ENCODE measurements around the gene DHRS1. TPM values are rescaled to one million over a fixed set of nuclear protein-coding genes. Genes with fewer than 3 reads are reported as not detected.

Gene DHRS1
- total and polyA plus RNA-seq, 2 donors from 2014 or later, result 32.7 to 56.7 TPM

DNA sequence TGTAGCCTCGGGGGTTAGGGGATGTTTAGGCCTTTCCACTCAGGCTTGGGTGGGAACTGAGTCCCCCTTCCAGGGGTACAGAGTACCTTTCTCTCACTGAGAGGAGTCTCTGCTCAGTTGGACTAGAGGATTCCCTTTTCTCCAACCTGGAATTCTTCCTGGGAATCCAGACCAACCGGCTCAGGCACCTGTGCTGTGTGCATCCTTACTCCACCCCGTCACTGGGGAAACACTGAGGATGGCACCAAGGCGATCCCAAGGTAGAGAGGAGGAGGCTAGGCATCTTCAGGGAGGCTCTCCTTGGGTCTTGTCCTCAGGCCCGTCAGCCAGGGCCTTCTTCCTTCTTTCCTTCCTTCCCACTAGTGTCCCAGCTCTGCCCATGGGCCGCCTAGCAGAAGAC lies 35.7 kb downstream of the DHRS1 start:
- TF ChIP-seq, protein P1, sequence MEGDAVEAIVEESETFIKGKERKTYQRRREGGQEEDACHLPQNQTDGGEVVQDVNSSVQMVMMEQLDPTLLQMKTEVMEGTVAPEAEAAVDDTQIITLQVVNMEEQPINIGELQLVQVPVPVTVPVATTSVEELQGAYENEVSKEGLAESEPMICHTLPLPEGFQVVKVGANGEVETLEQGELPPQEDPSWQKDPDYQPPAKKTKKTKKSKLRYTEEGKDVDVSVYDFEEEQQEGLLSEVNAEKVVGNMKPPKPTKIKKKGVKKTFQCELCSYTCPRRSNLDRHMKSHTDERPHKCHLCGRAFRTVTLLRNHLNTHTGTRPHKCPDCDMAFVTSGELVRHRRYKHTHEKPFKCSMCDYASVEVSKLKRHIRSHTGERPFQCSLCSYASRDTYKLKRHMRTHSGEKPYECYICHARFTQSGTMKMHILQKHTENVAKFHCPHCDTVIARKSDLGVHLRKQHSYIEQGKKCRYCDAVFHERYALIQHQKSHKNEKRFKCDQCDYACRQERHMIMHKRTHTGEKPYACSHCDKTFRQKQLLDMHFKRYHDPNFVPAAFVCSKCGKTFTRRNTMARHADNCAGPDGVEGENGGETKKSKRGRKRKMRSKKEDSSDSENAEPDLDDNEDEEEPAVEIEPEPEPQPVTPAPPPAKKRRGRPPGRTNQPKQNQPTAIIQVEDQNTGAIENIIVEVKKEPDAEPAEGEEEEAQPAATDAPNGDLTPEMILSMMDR (IDR thresholded peaks at IDR 0.05; ENCODE audit: borderline replicate concordance, extremely low read depth, insufficient read depth), result no peak
- intact Hi-C loops (cut with DNase I), result no loop called here
- Histone ChIP-seq H3K36me3 (ENCODE audit: control insufficient read depth in 2 of 3, insufficient read depth in 3 of 3, low read length in 3 of 3) (peaks cover 0 to 7% (median 7%) of the 10 kb centered on the region in 3 donors), H3K4me3 (ENCODE audit: low read length in 3 of 3) (no peak overlapping the region), H3K4me1 (ENCODE audit: control insufficient read depth in 2 of 3, insufficient read depth in 2 of 3, low read depth in 1 of 3, low read length in 3 of 3) (peaks cover 0 to 3% (median 0%) of the 10 kb centered on the region in 3 donors), H3K9ac (ENCODE audit: low read length in 3 of 3) (no peak overlapping the region), H3K27ac (ENCODE audit: low read depth in 2 of 2, low read length in 2 of 2) (no peak overlapping the region), H3K9me3 (ENCODE audit: control insufficient read depth in 2 of 3, insufficient read depth in 1 of 3, low read length in 3 of 3) (no peaks in the 10 kb centered on the region), H3K27me3 (ENCODE audit: control insufficient read depth, insufficient read depth, low read length) (no peaks in the 10 kb centered on the region)
- DNase-seq, result no peak
- no peak for FAIRE-seq

DNA sequence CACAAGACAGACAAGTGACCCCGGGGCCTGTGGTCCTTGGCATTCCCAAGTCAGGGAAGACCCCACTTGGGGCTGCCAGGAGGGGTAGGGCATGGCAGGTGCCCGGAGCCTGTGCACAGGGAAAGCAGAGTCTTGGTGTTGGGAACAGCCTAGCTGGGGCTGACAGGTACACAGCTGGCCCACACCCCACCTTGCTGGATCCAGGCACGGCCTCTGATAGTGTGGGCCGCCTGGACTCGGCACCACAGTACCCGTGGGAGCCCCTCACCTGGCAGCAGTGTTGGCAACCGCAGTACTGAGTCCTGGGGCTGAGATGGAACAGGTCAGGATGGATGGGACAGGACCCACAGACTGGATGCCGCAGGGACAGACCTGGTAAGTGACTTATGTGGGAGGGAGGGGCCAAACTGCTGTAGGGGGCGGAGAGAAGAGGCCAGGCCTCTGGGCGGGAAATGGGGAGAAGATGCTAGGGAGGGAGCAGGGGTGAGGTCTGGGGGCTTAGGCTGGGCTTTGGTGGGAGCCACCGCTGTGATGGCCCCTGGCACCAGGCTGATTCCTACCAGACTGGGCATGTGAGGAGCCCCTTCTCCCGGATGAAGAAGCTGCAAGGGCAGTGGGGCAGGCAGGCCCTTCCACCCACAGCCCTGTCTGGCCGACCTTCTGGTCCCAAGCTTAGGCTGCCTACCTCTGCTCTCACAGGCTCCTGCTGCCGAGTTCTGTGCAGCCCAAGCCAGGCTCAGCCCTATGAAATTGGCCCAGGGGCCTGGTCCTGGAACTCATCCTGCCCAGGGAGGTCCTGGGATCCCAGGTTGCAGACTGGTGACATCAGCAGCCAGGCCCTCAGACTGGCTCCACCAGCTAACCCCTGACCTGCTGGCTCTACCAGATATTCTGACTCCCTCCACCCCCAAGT lies 36.5 kb downstream of the DHRS1 start, which contains the start of gene TGM1:
Gene TGM1, minus strand, starts transcription at position 357 of the 913 bp plus-strand sequence. CDS start 825 bp downstream, outside the sequence.
- Histone ChIP-seq H3K36me3 (ENCODE audit: control insufficient read depth in 2 of 3, insufficient read depth in 3 of 3, low read length in 3 of 3) (peaks cover 0 to 7% (median 7%) of the 10 kb centered on the region in 3 donors), H3K4me3 (ENCODE audit: low read length in 3 of 3) (no peak within 1 kb of the TSS), H3K27me3 (ENCODE audit: control insufficient read depth, insufficient read depth, low read length) (no peaks in the 10 kb centered on the region), H3K9ac (ENCODE audit: low read length in 3 of 3) (no peak within 1 kb of the TSS), H3K9me3 (ENCODE audit: control insufficient read depth in 2 of 3, insufficient read depth in 1 of 3, low read length in 3 of 3) (no peaks in the 10 kb centered on the region), H3K4me1 (ENCODE audit: control insufficient read depth in 2 of 3, insufficient read depth in 2 of 3, low read depth in 1 of 3, low read length in 3 of 3) (peaks cover 0 to 3% (median 0%) of the 10 kb centered on the region in 3 donors), H3K27ac (ENCODE audit: low read depth in 2 of 2, low read length in 2 of 2) (no peak within 1 kb of the TSS)
- FAIRE-seq (no peak), DNase-seq (peak in 1 of 5 donors; percentile 54)
- TF ChIP-seq, protein P1 (IDR thresholded peaks at IDR 0.05; ENCODE audit: borderline replicate concordance, extremely low read depth, insufficient read depth), result no peak
- intact Hi-C loops (cut with DNase I), result no loop called here

DNA sequence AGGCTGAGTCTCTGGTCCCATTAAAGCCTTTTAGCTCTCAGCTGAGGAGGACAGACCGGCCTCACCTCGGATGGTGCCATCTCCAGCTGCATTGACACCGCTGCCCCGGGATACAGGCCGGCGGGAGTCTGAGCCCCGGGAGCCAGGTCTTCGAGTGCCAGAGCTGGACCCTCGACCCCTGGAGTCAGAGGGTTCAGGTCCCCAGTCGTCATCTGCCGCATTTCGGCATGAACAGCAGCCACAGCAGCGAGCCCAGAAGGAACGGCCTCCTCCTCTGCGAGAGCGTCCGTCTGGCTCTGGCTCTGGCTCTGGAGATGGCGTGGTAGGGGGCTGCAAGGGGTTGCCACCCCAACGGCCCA lies 37.6 kb downstream of the DHRS1 start:
- Histone ChIP-seq H3K9me3 (ENCODE audit: control insufficient read depth in 2 of 3, insufficient read depth in 1 of 3, low read length in 3 of 3) (no peaks in the 10 kb centered on the region), H3K9ac (ENCODE audit: low read length in 3 of 3) (no peak overlapping the region), H3K27me3 (ENCODE audit: control insufficient read depth, insufficient read depth, low read length) (no peaks in the 10 kb centered on the region), H3K27ac (ENCODE audit: low read depth in 2 of 2, low read length in 2 of 2) (no peak overlapping the region), H3K4me3 (ENCODE audit: low read length in 3 of 3) (no peak overlapping the region), H3K4me1 (ENCODE audit: control insufficient read depth in 2 of 3, insufficient read depth in 2 of 3, low read depth in 1 of 3, low read length in 3 of 3) (peaks cover 0 to 3% (median 0%) of the 10 kb centered on the region in 3 donors), H3K36me3 (ENCODE audit: control insufficient read depth in 2 of 3, insufficient read depth in 3 of 3, low read length in 3 of 3) (peaks cover 0 to 4% (median 1%) of the 10 kb centered on the region in 3 donors)
- TF ChIP-seq, protein P1 (IDR thresholded peaks at IDR 0.05; ENCODE audit: borderline replicate concordance, extremely low read depth, insufficient read depth), result no peak
- FAIRE-seq (no peak), DNase-seq (peak in 1 of 5 donors; percentile 68)
- intact Hi-C loops (cut with DNase I), result no loop called here

Data from kidney (tissue), 14 donors.